Vagina (tissue), 2 donors: Measurements from ENCODE around the gene DAPK3.

Source experiments
- CTCF ChIP-seq, 3 experiments: fragments of 450-650 bp in 2 of 3; fragments of 200-600 bp in 1 of 3; sonication (generic) in 1 of 3; IDR thresholded peaks; one replicate each; pipeline ENCODE4 v1.5.1; 2017 to 2019; ENCODE audit warnings: antibody characterized with exemption in 3 of 3, mild to moderate bottlenecking in 2 of 3, moderate library complexity in 2 of 3
- POLR2AphosphoS5 ChIP-seq, 2 donors: sonication (generic); formaldehyde crosslinking; IDR thresholded peaks; one replicate each; pipeline ENCODE4 v1.9.0; 2017; ENCODE audit warnings: antibody characterized with exemption in 2 of 2, mild to moderate bottlenecking in 2 of 2, low read depth in 1 of 2; ENCODE audit not compliant: insufficient read depth in 1 of 2

- TF ChIP-seq POLR2AphosphoS5 (IDR thresholded peaks at IDR 0.05; ENCODE audit: insufficient read depth in 1 of 2, low read depth in 1 of 2), result no peak
- TF ChIP-seq CTCF (IDR thresholded peaks at IDR 0.05), result no peak
Measured at GRCh38 chr19:3945838-3946237, 25.1 kb downstream of the DAPK3 start.
